ENCODE data around the gene CCDC74A.
"Not testable (repeated sequence)": the region's sequence is repeated elsewhere in the genome, so short reads cannot be mapped to it uniquely, and the experiment has no call there.

- not testable (repeated sequence) for TF ChIP-seq CTCF (conservative IDR thresholded peaks at IDR 0.05; ENCODE audit: low read depth, low read length); EZH2 (IDR thresholded peaks at IDR 0.05; ENCODE audit: low read length, unreplicated experiment)
Observed at GRCh38 chr2:131525256-131525655, 2.4 kb upstream of the CCDC74A start.

Data from PC-3 (cell line).